LNCaP clone FGC (cell line): ENCODE results near the gene EXOC6B.

Source experiments
- DNase-seq: peaks from one replicate; pipeline ENCODE4 v3.0.0-alpha.2; 2011; ENCODE audit warnings: low read depth
- H3K4me3 ChIP-seq: 2 replicates; pipeline ENCODE4 v1.5.1; 2011; ENCODE audit warnings: mild to moderate bottlenecking, low read depth, low read length, control low read depth
- CTCF ChIP-seq: IDR thresholded peaks from 2 replicates; pipeline ENCODE4 v1.5.1; 2012; ENCODE audit warnings: mild to moderate bottlenecking; ENCODE audit not compliant: control insufficient read depth, insufficient read depth; ENCODE audit errors: extremely low read depth

EXOC6B gene

GRCh38 chr2:72291059-72291458 lies 534.8 kb downstream of the EXOC6B start:
- DNase-seq: no peak
- TF ChIP-seq CTCF: no peak
- H3K4me3 ChIP-seq: no peak overlapping the region

GRCh38 chr2:72289736-72290135 lies 536.1 kb downstream of the EXOC6B start:
- TF ChIP-seq CTCF: no peak
- no peak overlapping the region for H3K4me3 ChIP-seq
- no peak for DNase-seq

- no peak overlapping the region for H3K4me3 ChIP-seq
- no peak for DNase-seq
- TF ChIP-seq CTCF: no peak
Measured at GRCh38 chr2:72289283-72289682, 536.5 kb downstream of the EXOC6B start.

- no peak overlapping the region for H3K4me3 ChIP-seq
- DNase-seq: no peak
- no peak for TF ChIP-seq CTCF
Measured at GRCh38 chr2:72278046-72278445, 547.8 kb downstream of the EXOC6B start.

GRCh38 chr2:72276876-72277275 lies 549.0 kb downstream of the EXOC6B start:
- H3K4me3 ChIP-seq: no peak overlapping the region
- no peak for TF ChIP-seq CTCF
- no peak for DNase-seq

GRCh38 chr2:72276356-72276755 lies 549.5 kb downstream of the EXOC6B start:
- no peak overlapping the region for H3K4me3 ChIP-seq
- no peak for TF ChIP-seq CTCF
- no peak for DNase-seq

- TF ChIP-seq CTCF: no peak
- no peak for DNase-seq
Measured at GRCh38 chr2:72275084-72275483, 550.7 kb downstream of the EXOC6B start.

More at GRCh38 chr2:72275084-72275483, 550.7 kb downstream of the EXOC6B start:
- H3K4me3 ChIP-seq: no peak overlapping the region
